Upper lobe of right lung (tissue), 1 donor: ENCODE measurements around the gene THOC5. TPM values are rescaled to one million over a fixed set of nuclear protein-coding genes. Genes with fewer than 3 reads are reported as not detected.

Experiments used
- ATAC-seq: fragments of 200-7000 bp; cut with Tn5 transposase; one replicate; pipeline ENCODE4 v1.9.1; 2020; ENCODE audit warnings: mild to moderate bottlenecking, moderate library complexity
- DNase-seq: peaks from one replicate; pipeline ENCODE4 v3.0.0-alpha.2; 2020
- H3K27ac ChIP-seq: fragments of 200-600 bp; one replicate; pipeline ENCODE4 v1.8.0; 2022
- H3K27me3 ChIP-seq: fragments of 200-600 bp; one replicate; pipeline ENCODE4 v1.8.0; 2022; ENCODE audit warnings: mild to moderate bottlenecking
- H3K36me3 ChIP-seq: fragments of 200-600 bp; one replicate; pipeline ENCODE4 v1.8.0; 2022
- H3K4me1 ChIP-seq: fragments of 200-600 bp; one replicate; pipeline ENCODE4 v1.8.0; 2022
- H3K4me3 ChIP-seq: fragments of 200-600 bp; one replicate; pipeline ENCODE4 v1.8.0; 2022; ENCODE audit warnings: mild to moderate bottlenecking
- H3K9me3 ChIP-seq: fragments of 200-600 bp; one replicate; pipeline ENCODE4 v1.8.0; 2022
- CTCF ChIP-seq: fragments of 200-600 bp; IDR thresholded peaks from one replicate; pipeline ENCODE4 v1.8.0; 2022; ENCODE audit warnings: antibody characterized with exemption
- intact Hi-C: fragments of 100-400 bp; cut with DNase I; formaldehyde crosslinking; loops from one replicate; pipeline ENCODE4 v1.11.0; 2022
- total RNA-seq: library from RNA; stranded (reverse); fragmentation: NEBNext Ultra II Directional; extraction: Animal tissue kit (Norgen Biotek cat#: 25700); gene quantifications from one replicate; pipeline ENCODE4 v1.2.1, GENCODE V29; 2021
- donor health status: DM: no; HTN: yes; CAD: no; lungs with severe emphysema.

The THOC5 gene
- total RNA-seq, 1 donor from 2014 or later = 43.0 TPM

- H3K4me3 ChIP-seq = no peak overlapping the region
- no peaks in the 10 kb centered on the region for H3K4me1 ChIP-seq
- no peaks in the 10 kb centered on the region for H3K36me3 ChIP-seq
- intact Hi-C loops = no loop called here
- ATAC-seq = no peak
- peaks cover 4% of the 10 kb centered on the region for H3K27me3 ChIP-seq
- TF ChIP-seq CTCF = no peak
- no peak for DNase-seq
- no peaks in the 10 kb centered on the region for H3K9me3 ChIP-seq
- H3K27ac ChIP-seq = no peak overlapping the region
Observed at GRCh38 chr22:29487426-29487986, 66.1 kb downstream of the THOC5 start.

GRCh38 chr22:29485448-29485847 is 68.1 kb downstream of the THOC5 start:
- Histone ChIP-seq H3K4me3 (no peak overlapping the region), H3K27me3 (peaks cover 25% of the 10 kb centered on the region), H3K36me3 (no peaks in the 10 kb centered on the region), H3K4me1 (peaks cover 8% of the 10 kb centered on the region), H3K9me3 (no peaks in the 10 kb centered on the region), H3K27ac (no peak overlapping the region)
- intact Hi-C loops = no loop called here
- no peak for DNase-seq
- TF ChIP-seq CTCF = no peak
- no peak for ATAC-seq

GRCh38 chr22:29484642-29485041 is 68.9 kb downstream of the THOC5 start:
- no peak overlapping the region for H3K4me3 ChIP-seq
- DNase-seq = no peak
- no peak overlapping the region for H3K27ac ChIP-seq
- no peaks in the 10 kb centered on the region for H3K36me3 ChIP-seq
- peaks cover 15% of the 10 kb centered on the region for H3K4me1 ChIP-seq
- peaks cover 33% of the 10 kb centered on the region for H3K27me3 ChIP-seq
- no peak for TF ChIP-seq CTCF
- no peaks in the 10 kb centered on the region for H3K9me3 ChIP-seq
- no peak for ATAC-seq
- intact Hi-C loops = no loop called here

GRCh38 chr22:29483254-29483653 is 70.3 kb downstream of the THOC5 start:
- Histone ChIP-seq H3K27me3 (peaks cover 39% of the 10 kb centered on the region), H3K9me3 (no peaks in the 10 kb centered on the region), H3K27ac (no peak overlapping the region), H3K36me3 (no peaks in the 10 kb centered on the region), H3K4me1 (peaks cover 15% of the 10 kb centered on the region), H3K4me3 (no peak overlapping the region)
- ATAC-seq (no peak), DNase-seq (no peak)
- intact Hi-C loops = no loop called here
- TF ChIP-seq CTCF = no peak

GRCh38 chr22:29482726-29483125 is 70.8 kb downstream of the THOC5 start:
- H3K4me3 ChIP-seq = no peak overlapping the region
- H3K4me1 ChIP-seq = peaks cover 15% of the 10 kb centered on the region
- H3K9me3 ChIP-seq = no peaks in the 10 kb centered on the region
- no peak for TF ChIP-seq CTCF
- H3K36me3 ChIP-seq = no peaks in the 10 kb centered on the region
- H3K27me3 ChIP-seq = peaks cover 39% of the 10 kb centered on the region
- no peak for DNase-seq
- no peak overlapping the region for H3K27ac ChIP-seq
- no peak for ATAC-seq
- intact Hi-C loops = no loop called here

GRCh38 chr22:29482253-29482652 is 71.3 kb downstream of the THOC5 start:
- Histone ChIP-seq H3K27ac (no peak overlapping the region), H3K4me1 (peaks cover 15% of the 10 kb centered on the region), H3K36me3 (no peaks in the 10 kb centered on the region), H3K27me3 (peaks cover 39% of the 10 kb centered on the region), H3K4me3 (no peak overlapping the region), H3K9me3 (no peaks in the 10 kb centered on the region)
- ATAC-seq (no peak), DNase-seq (no peak)
- intact Hi-C loops = no loop called here
- no peak for TF ChIP-seq CTCF
